ENCODE results near the gene CAPN13.
A peak's percentile ranks its signal among the peaks of the same experiment; 100 is the strongest.

The CAPN13 gene

DNA sequence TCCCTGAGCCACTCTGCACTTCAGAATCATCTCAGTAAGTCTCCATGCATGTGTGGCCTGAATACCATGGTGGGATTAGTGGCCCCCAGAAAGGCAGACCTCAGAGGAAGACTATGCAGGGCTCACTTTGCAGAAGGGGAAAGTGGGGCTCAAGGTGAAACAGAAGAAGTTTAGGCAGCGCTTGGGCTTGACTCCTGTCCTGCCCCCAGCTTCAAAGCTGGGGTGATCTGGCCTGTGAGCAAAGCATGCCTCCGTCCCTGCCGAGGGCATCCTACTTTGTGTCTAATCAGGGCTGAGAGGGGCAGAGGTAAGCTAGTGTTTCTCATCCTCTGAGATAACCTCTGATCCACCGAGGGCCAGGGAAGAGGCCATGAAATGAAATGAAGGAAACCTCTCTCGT lies 7.9 kb downstream of the CAPN13 start:
- Mint-ChIP-seq H3K27me3 (no peaks in the 10 kb centered on the region), H3K36me3 (ENCODE audit: low read depth) (no peaks in the 10 kb centered on the region), H3K4me3 (no peak overlapping the region), H3K4me1 (ENCODE audit: low read depth) (peaks cover 10% of the 10 kb centered on the region), H3K9me3 (no peaks in the 10 kb centered on the region), H3K27ac (peak overlapping the region; percentile 49)

DNA sequence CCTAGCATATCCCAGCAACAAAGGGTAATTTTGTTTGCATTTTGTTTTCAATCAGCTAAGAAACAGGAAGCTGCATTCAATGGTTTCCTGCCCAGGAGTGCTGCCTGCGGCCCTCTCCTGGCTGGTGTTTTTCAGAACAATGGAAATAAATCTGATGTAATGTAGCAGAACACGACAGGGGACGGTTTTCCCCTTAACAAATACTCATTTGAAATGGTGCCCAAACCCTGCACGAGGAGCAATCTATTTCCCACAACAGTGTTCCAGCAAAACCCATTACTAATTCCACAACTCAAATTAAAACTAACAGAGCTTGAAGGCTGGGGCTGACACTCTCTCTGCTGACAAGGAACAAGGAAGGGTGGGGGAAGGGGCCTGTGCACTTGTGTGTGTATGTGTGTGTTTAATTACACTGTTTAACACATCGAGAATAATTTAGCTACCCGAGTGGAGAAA lies 8.7 kb downstream of the CAPN13 start:
- Mint-ChIP-seq H3K27ac (peak overlapping the region; percentile 78), H3K4me1 (ENCODE audit: low read depth) (peaks cover 10% of the 10 kb centered on the region), H3K4me3 (no peak overlapping the region), H3K27me3 (peaks cover 5% of the 10 kb centered on the region), H3K9me3 (no peaks in the 10 kb centered on the region), H3K36me3 (ENCODE audit: low read depth) (no peaks in the 10 kb centered on the region)

GRCh38 chr2:30797381-30798015 lies 9.7 kb downstream of the CAPN13 start:
- peaks cover 10% of the 10 kb centered on the region for H3K4me1 Mint-ChIP-seq (ENCODE audit: low read depth)

DNA sequence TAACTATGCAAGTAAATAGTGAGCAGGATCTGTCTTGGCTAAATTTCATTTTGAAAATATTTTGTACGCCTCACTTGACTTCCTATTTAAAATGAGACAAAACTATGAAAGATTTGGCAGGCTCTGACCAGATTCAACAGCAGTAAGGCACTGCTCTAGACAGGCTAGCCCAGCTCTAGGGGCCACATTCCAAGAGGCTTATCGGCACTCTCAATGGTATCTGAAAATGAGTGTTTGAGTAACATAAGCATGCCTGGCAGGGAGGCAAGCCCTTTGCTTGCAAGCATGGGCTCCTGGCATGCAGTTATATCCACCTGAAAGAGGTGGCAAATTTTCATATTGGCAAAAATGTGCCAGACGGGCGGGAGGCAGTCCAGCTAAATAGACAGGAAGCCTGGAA lies 10.5 kb downstream of the CAPN13 start:
- H3K27ac Mint-ChIP-seq: no peak overlapping the region
- H3K4me3 Mint-ChIP-seq: no peak overlapping the region
- peaks cover 14% of the 10 kb centered on the region for H3K4me1 Mint-ChIP-seq (ENCODE audit: low read depth)
- H3K36me3 Mint-ChIP-seq (ENCODE audit: low read depth): no peaks in the 10 kb centered on the region
- no peaks in the 10 kb centered on the region for H3K9me3 Mint-ChIP-seq
- peaks cover 13% of the 10 kb centered on the region for H3K27me3 Mint-ChIP-seq

More at GRCh38 chr2:30797381-30798015, 9.7 kb downstream of the CAPN13 start:
- no peaks in the 10 kb centered on the region for H3K36me3 Mint-ChIP-seq (ENCODE audit: low read depth)
- H3K27ac Mint-ChIP-seq: no peak overlapping the region
- H3K27me3 Mint-ChIP-seq: peaks cover 7% of the 10 kb centered on the region
- no peak overlapping the region for H3K4me3 Mint-ChIP-seq
- no peaks in the 10 kb centered on the region for H3K9me3 Mint-ChIP-seq

DNA sequence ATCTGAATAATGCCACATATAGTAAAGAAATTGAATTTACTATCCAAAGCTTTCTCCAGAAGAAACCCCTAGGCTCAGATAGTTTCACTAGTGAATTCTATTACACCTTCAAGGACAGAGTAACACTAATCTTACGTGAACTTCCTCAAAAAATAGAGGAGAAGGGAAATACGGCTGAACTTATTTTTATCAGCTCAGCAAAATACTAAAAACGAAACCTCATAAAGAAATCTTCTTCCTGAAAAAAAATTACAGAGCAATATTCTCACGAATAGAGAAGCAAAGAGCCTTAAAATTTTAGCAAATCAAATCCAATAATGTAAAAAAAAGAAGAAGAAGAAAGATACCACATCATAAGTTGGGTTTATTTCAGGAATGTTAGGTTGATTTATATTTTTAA lies 14.7 kb downstream of the CAPN13 start:
- no peak overlapping the region for H3K27ac Mint-ChIP-seq
- H3K27me3 Mint-ChIP-seq: peaks cover 22% of the 10 kb centered on the region
- no peaks in the 10 kb centered on the region for H3K9me3 Mint-ChIP-seq
- H3K4me1 Mint-ChIP-seq (ENCODE audit: low read depth): peaks cover 4% of the 10 kb centered on the region
- no peak overlapping the region for H3K4me3 Mint-ChIP-seq
- H3K36me3 Mint-ChIP-seq (ENCODE audit: low read depth): no peaks in the 10 kb centered on the region

DNA sequence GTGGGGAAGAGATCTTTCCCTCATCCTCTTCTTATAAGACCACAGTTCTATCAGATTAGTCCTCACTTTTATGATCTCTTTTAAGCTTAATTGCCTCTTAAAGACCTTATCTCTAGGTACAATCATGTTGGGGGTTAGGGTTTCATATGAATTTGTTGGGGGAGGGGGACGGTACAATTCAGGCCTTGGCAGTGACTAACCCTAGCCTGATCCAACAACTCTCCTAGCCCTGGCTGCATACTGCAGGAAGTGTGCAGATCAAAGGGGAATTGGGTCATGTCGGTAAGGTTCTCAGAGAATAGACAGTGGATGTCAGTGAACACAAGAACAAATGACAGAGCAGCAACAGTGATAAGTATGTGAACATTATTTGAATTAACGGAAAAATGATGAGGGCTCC lies 16.4 kb downstream of the CAPN13 start:
- no peak overlapping the region for H3K4me3 Mint-ChIP-seq
- no peaks in the 10 kb centered on the region for H3K36me3 Mint-ChIP-seq (ENCODE audit: low read depth)
- peaks cover 22% of the 10 kb centered on the region for H3K27me3 Mint-ChIP-seq
- peaks cover 4% of the 10 kb centered on the region for H3K4me1 Mint-ChIP-seq (ENCODE audit: low read depth)
- no peaks in the 10 kb centered on the region for H3K9me3 Mint-ChIP-seq
- no peak overlapping the region for H3K27ac Mint-ChIP-seq

- Mint-ChIP-seq H3K36me3 (ENCODE audit: low read depth) (no peaks in the 10 kb centered on the region), H3K4me1 (ENCODE audit: low read depth) (peaks cover 4% of the 10 kb centered on the region), H3K4me3 (no peak overlapping the region), H3K27me3 (peaks cover 22% of the 10 kb centered on the region), H3K27ac (no peak overlapping the region), H3K9me3 (no peaks in the 10 kb centered on the region)
Measured at GRCh38 chr2:30789670-30790210, 17.5 kb downstream of the CAPN13 start.

GRCh38 chr2:30786923-30787685 lies 20.1 kb downstream of the CAPN13 start:
- Mint-ChIP-seq H3K4me1 (ENCODE audit: low read depth) (peaks cover under 1% of the 10 kb centered on the region), H3K36me3 (ENCODE audit: low read depth) (no peaks in the 10 kb centered on the region), H3K4me3 (no peak overlapping the region), H3K9me3 (no peaks in the 10 kb centered on the region), H3K27ac (no peak overlapping the region), H3K27me3 (peaks cover 13% of the 10 kb centered on the region)

GRCh38 chr2:30784682-30785081 lies 22.6 kb downstream of the CAPN13 start:
- no peaks in the 10 kb centered on the region for H3K9me3 Mint-ChIP-seq
- H3K4me3 Mint-ChIP-seq: no peak overlapping the region
- H3K27me3 Mint-ChIP-seq: peaks cover 3% of the 10 kb centered on the region
- H3K36me3 Mint-ChIP-seq (ENCODE audit: low read depth): no peaks in the 10 kb centered on the region
- no peaks in the 10 kb centered on the region for H3K4me1 Mint-ChIP-seq (ENCODE audit: low read depth)
- no peak overlapping the region for H3K27ac Mint-ChIP-seq

DNA sequence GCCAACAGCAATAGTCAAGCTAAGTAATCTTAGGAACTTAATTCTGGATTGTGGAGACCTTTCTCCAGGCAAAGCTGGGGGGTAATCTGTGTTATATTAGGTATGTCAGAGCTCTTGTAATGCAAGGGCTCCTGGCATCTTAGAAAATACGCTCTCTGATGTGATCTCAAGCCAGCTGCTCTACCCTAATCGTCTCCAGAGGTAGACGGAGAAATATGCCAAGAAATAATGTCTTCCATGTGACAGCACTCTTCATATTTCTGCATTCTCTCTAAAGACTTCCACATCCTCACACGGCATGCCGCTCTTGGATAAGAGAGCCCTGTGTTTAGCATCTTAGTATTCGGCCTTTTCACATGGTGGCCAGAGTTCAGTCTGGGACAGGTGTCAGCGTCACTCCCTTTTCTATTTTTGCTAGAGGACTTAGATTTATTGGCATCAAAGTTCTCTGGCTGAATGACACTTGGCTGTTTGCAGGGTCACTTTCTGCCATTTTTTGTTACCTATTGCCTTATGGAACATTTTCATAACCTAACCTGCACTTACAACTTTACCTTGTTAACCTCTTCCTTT lies 25.2 kb downstream of the CAPN13 start:
- H3K4me1 Mint-ChIP-seq (ENCODE audit: low read depth): no peaks in the 10 kb centered on the region
- no peaks in the 10 kb centered on the region for H3K36me3 Mint-ChIP-seq (ENCODE audit: low read depth)

GRCh38 chr2:30781451-30781850 lies 25.8 kb downstream of the CAPN13 start:
- H3K9me3 Mint-ChIP-seq: no peaks in the 10 kb centered on the region
- no peak overlapping the region for H3K27ac Mint-ChIP-seq
- peaks cover 3% of the 10 kb centered on the region for H3K27me3 Mint-ChIP-seq
- H3K4me1 Mint-ChIP-seq (ENCODE audit: low read depth): no peaks in the 10 kb centered on the region
- no peak overlapping the region for H3K4me3 Mint-ChIP-seq
- H3K36me3 Mint-ChIP-seq (ENCODE audit: low read depth): no peaks in the 10 kb centered on the region

More for the DNA sequence above, 25.2 kb downstream of the CAPN13 start:
- no peak overlapping the region for H3K4me3 Mint-ChIP-seq
- no peak overlapping the region for H3K27ac Mint-ChIP-seq
- peaks cover 3% of the 10 kb centered on the region for H3K27me3 Mint-ChIP-seq
- no peaks in the 10 kb centered on the region for H3K9me3 Mint-ChIP-seq

GRCh38 chr2:30780776-30781330 lies 26.4 kb downstream of the CAPN13 start:
- Mint-ChIP-seq H3K27ac (no peak overlapping the region), H3K27me3 (peaks cover 3% of the 10 kb centered on the region), H3K4me3 (no peak overlapping the region), H3K4me1 (ENCODE audit: low read depth) (peaks cover under 1% of the 10 kb centered on the region), H3K9me3 (no peaks in the 10 kb centered on the region), H3K36me3 (ENCODE audit: low read depth) (no peaks in the 10 kb centered on the region)

- no peaks in the 10 kb centered on the region for H3K36me3 Mint-ChIP-seq (ENCODE audit: low read depth)
Measured at GRCh38 chr2:30778611-30779010, 28.6 kb downstream of the CAPN13 start.

GRCh38 chr2:30777661-30778505 lies 29.4 kb downstream of the CAPN13 start:
- H3K27me3 Mint-ChIP-seq: peaks cover 7% of the 10 kb centered on the region
- no peak overlapping the region for H3K27ac Mint-ChIP-seq
- no peaks in the 10 kb centered on the region for H3K9me3 Mint-ChIP-seq
- peaks cover 4% of the 10 kb centered on the region for H3K4me1 Mint-ChIP-seq (ENCODE audit: low read depth)
- no peaks in the 10 kb centered on the region for H3K36me3 Mint-ChIP-seq (ENCODE audit: low read depth)
- no peak overlapping the region for H3K4me3 Mint-ChIP-seq

More at GRCh38 chr2:30778611-30779010, 28.6 kb downstream of the CAPN13 start:
- Mint-ChIP-seq H3K4me1 (ENCODE audit: low read depth) (peaks cover 4% of the 10 kb centered on the region), H3K4me3 (no peak overlapping the region), H3K27ac (no peak overlapping the region), H3K9me3 (no peaks in the 10 kb centered on the region), H3K27me3 (peaks cover 3% of the 10 kb centered on the region)

Data from stimulated activated naive CD8-positive, alpha-beta T cell treated with anti-CD3 and anti-CD28 coated beads, Interleukin-15, Interleukin-2, amounts not matched to agents 100 ng/mL and 50 ng/mL, for 24 hours (primary cell).